Testis (tissue), 2 donors: Measurements from ENCODE around the gene NMT1.

Experiments
- POLR2A ChIP-seq: fragments of 450-650 bp; IDR thresholded peaks from one replicate; pipeline ENCODE4 v1.6.1; 2017; ENCODE audit warnings: antibody characterized with exemption, mild to moderate bottlenecking, moderate library complexity
- TF ChIP-seq, protein P1 (sequence below), 3 experiments: fragments of 450-650 bp in 2 of 3; fragments of 200-600 bp in 1 of 3; sonication (generic) in 1 of 3; IDR thresholded peaks; one replicate each; pipeline ENCODE4 v1.5.1; 2016 to 2019; ENCODE audit warnings: antibody characterized with exemption in 3 of 3, mild to moderate bottlenecking in 2 of 3, moderate library complexity in 1 of 3

DNA sequence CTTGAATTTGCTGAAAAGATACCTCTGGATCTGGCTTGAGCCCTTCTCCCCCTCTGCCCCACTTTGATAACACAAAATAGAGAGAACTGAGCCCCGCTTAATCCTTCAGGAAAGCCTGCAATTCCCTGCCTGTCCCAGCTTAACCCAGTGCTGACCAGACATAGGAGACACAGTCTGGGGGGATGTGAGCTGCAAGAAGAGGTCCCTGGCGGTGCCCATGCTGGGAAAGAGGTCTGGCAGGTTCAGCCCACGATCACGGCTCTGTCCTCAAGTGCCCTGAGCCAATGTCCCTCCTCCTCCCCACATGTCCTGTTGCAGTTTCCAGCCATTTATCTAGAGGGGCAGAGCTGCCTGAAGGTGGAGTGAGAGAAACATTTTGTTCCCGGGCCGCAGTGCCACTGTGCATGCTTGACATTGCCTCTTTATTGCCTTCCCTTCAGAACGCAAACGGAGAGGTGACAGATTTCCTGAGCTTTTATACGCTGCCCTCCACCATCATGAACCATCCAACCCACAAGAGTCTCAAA is 42.2 kb downstream of the NMT1 start:
- TF ChIP-seq, protein P1, sequence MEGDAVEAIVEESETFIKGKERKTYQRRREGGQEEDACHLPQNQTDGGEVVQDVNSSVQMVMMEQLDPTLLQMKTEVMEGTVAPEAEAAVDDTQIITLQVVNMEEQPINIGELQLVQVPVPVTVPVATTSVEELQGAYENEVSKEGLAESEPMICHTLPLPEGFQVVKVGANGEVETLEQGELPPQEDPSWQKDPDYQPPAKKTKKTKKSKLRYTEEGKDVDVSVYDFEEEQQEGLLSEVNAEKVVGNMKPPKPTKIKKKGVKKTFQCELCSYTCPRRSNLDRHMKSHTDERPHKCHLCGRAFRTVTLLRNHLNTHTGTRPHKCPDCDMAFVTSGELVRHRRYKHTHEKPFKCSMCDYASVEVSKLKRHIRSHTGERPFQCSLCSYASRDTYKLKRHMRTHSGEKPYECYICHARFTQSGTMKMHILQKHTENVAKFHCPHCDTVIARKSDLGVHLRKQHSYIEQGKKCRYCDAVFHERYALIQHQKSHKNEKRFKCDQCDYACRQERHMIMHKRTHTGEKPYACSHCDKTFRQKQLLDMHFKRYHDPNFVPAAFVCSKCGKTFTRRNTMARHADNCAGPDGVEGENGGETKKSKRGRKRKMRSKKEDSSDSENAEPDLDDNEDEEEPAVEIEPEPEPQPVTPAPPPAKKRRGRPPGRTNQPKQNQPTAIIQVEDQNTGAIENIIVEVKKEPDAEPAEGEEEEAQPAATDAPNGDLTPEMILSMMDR (IDR thresholded peaks at IDR 0.05), result no peak
- TF ChIP-seq POLR2A, result no peak
